Erythroblast (primary cell): ENCODE data around the gene SLC27A6.

Source experiments
- GATA1 ChIP-seq: IDR thresholded peaks from 2 replicates; pipeline ENCODE4 v1.6.1; 2011; ENCODE audit warnings: low read depth, mild to moderate bottlenecking, control low read depth, low read length, moderate library complexity
- POLR2A ChIP-seq: IDR thresholded peaks from 2 replicates; pipeline ENCODE4 v1.6.1; 2011; ENCODE audit warnings: mild to moderate bottlenecking, low read length

GRCh38 chr5:129014185-129014584 is 48.9 kb downstream of the SLC27A6 start:
- no peak for TF ChIP-seq POLR2A
- no peak for TF ChIP-seq GATA1
